MM.1S (cell line): ENCODE data around the gene NCKAP5.

Experiments used
- CTCF ChIP-seq: fragments of 300-600 bp; sonication (generic); IDR thresholded peaks from 2 replicates; pipeline ENCODE4 v1.5.1; 2016; ENCODE audit warnings: antibody characterized with exemption, low read length, mixed read lengths
- EZH2phosphoT487 ChIP-seq: fragments of 300-600 bp; sonication (generic); IDR thresholded peaks from 2 replicates; pipeline ENCODE4 v1.6.1; 2018; ENCODE audit warnings: antibody characterized with exemption, low read length

GRCh38 chr2:133198678-133199077 lies 369.6 kb downstream of the NCKAP5 start:
- TF ChIP-seq CTCF (no peak), EZH2phosphoT487 (no peak)
